HEK293T (cell line): ENCODE data around the gene MANBA.

Experiments used
- CTCF ChIA-PET: fragments of 350-600 bp; formaldehyde crosslinking; extraction: SDS; loops from one replicate; lab custom pipeline; 2021; ENCODE audit warnings: antibody characterized with exemption, inconsistent platforms; lab: Yijun Ruan, JAX
- POLR2A ChIA-PET: fragments of 350-600 bp; formaldehyde crosslinking; extraction: SDS; loops from one replicate; lab custom pipeline; 2020; ENCODE audit warnings: antibody characterized with exemption, inconsistent platforms; lab: Yijun Ruan, JAX
- DNase-seq: peaks from one replicate; pipeline ENCODE4 v3.0.0; 2012; ENCODE audit warnings: mixed read lengths; ENCODE audit errors: extremely low spot score
- ARNT ChIP-seq: fragments of 450-650 bp; IDR thresholded peaks from 2 replicates; pipeline ENCODE4 v1.6.1; 2017; ENCODE audit warnings: mild to moderate bottlenecking
- BHLHE40 ChIP-seq: fragments of 450-650 bp; IDR thresholded peaks from 2 replicates; pipeline ENCODE4 v1.6.1; 2016; ENCODE audit warnings: mild to moderate bottlenecking, moderate library complexity, borderline replicate concordance
- CTBP1 ChIP-seq: fragments of 450-650 bp; IDR thresholded peaks from 2 replicates; pipeline ENCODE4 v1.6.1; 2016; ENCODE audit warnings: borderline replicate concordance
- ELF4 ChIP-seq: fragments of 450-650 bp; IDR thresholded peaks from 2 replicates; pipeline ENCODE4 v1.6.1; 2017; ENCODE audit warnings: antibody characterized with exemption
- FOXA1 ChIP-seq: fragments of 450-650 bp; IDR thresholded peaks from 2 replicates; pipeline ENCODE4 v1.6.1; 2016; ENCODE audit warnings: mild to moderate bottlenecking
- FOXK2 ChIP-seq: fragments of 450-650 bp; IDR thresholded peaks from 2 replicates; pipeline ENCODE4 v1.6.1; 2016; ENCODE audit warnings: mild to moderate bottlenecking
- FOXM1 ChIP-seq: fragments of 450-650 bp; IDR thresholded peaks from 2 replicates; pipeline ENCODE4 v1.6.1; 2017; ENCODE audit warnings: mild to moderate bottlenecking, borderline replicate concordance
- HDGF ChIP-seq: fragments of 450-650 bp; IDR thresholded peaks from 2 replicates; pipeline ENCODE4 v1.6.1; 2017; ENCODE audit warnings: antibody characterized with exemption, borderline replicate concordance
- L3MBTL2 ChIP-seq: fragments of 450-650 bp; conservative IDR thresholded peaks from 2 replicates; pipeline ENCODE4 v1.6.1; 2016; ENCODE audit warnings: mild to moderate bottlenecking
- LEF1 ChIP-seq: fragments of 450-650 bp; IDR thresholded peaks from 2 replicates; pipeline ENCODE4 v1.6.1; 2017; ENCODE audit warnings: mild to moderate bottlenecking, borderline replicate concordance
- NFRKB ChIP-seq: fragments of 450-650 bp; IDR thresholded peaks from 2 replicates; pipeline ENCODE4 v1.6.1; 2016; ENCODE audit warnings: mild to moderate bottlenecking, moderate library complexity
- PKNOX1 ChIP-seq: fragments of 450-650 bp; IDR thresholded peaks from 2 replicates; pipeline ENCODE4 v1.6.1; 2016
- SP1 ChIP-seq: fragments of 450-650 bp; IDR thresholded peaks from 2 replicates; pipeline ENCODE4 v1.6.1; 2017
- SUZ12 ChIP-seq: fragments of 450-650 bp; IDR thresholded peaks from 2 replicates; pipeline ENCODE4 v1.6.1; 2016; ENCODE audit warnings: mild to moderate bottlenecking
- TARDBP ChIP-seq: fragments of 450-650 bp; IDR thresholded peaks from 2 replicates; pipeline ENCODE4 v1.6.1; 2016
- ZNF384 ChIP-seq: fragments of 450-650 bp; IDR thresholded peaks from 2 replicates; pipeline ENCODE4 v1.6.1; 2016

Gene MANBA

GRCh38 chr4:102707150-102707549 is 53.6 kb downstream of the MANBA start:
- TF ChIP-seq ZNF384 (no peak), FOXK2 (no peak), NFRKB (no peak), SP1 (no peak), TARDBP (no peak), FOXA1 (no peak), CTBP1 (no peak), PKNOX1 (no peak), HDGF (no peak), ARNT (no peak), LEF1 (no peak), SUZ12 (no peak), ELF4 (no peak), FOXM1 (no peak), BHLHE40 (no peak), L3MBTL2 (no peak)
- POLR2A ChIA-PET: no interaction called here
- DNase-seq: no peak
- CTCF ChIA-PET: interaction anchor here (0.8 kb wide), 1 partner anchor 289 kb away, joined by 3 read pairs; no protein-coding TSS in a partner anchor

GRCh38 chr4:102705391-102705935 is 55.3 kb downstream of the MANBA start:
- POLR2A ChIA-PET: no interaction called here
- DNase-seq: no peak
- CTCF ChIA-PET: no interaction called here
- TF ChIP-seq L3MBTL2 (no peak), ELF4 (no peak), ARNT (no peak), HDGF (no peak), LEF1 (no peak), BHLHE40 (no peak), SP1 (no peak), TARDBP (no peak), ZNF384 (no peak)

- ChIA-PET POLR2A (no interaction called here), CTCF (no interaction called here)
- no peak for DNase-seq
- TF ChIP-seq FOXA1: no peak
- TF ChIP-seq SP1: no peak
- TF ChIP-seq ELF4: no peak
- TF ChIP-seq BHLHE40: no peak
- TF ChIP-seq NFRKB: no peak
- TF ChIP-seq FOXM1: no peak
Measured at GRCh38 chr4:102696758-102697157, 64.0 kb downstream of the MANBA start.

- ChIA-PET POLR2A (no interaction called here), CTCF (no interaction called here)
Measured at GRCh38 chr4:102694791-102695190, 66.0 kb downstream of the MANBA start.

GRCh38 chr4:102693861-102694260 is 66.9 kb downstream of the MANBA start:
- ChIA-PET POLR2A (no interaction called here), CTCF (no interaction called here)
- TF ChIP-seq LEF1 (no peak), FOXA1 (no peak), HDGF (no peak), TARDBP (no peak), ELF4 (no peak), BHLHE40 (no peak), L3MBTL2 (no peak), FOXK2 (no peak), SP1 (no peak), ZNF384 (no peak), FOXM1 (no peak), SUZ12 (no peak)
- DNase-seq: no peak

More at GRCh38 chr4:102694791-102695190, 66.0 kb downstream of the MANBA start:
- DNase-seq: no peak
- TF ChIP-seq CTBP1 (no peak), TARDBP (no peak), LEF1 (no peak), SP1 (no peak), ARNT (no peak), FOXM1 (no peak), FOXA1 (no peak), L3MBTL2 (no peak), NFRKB (no peak), PKNOX1 (no peak), HDGF (no peak), FOXK2 (no peak), ELF4 (no peak), SUZ12 (no peak)

GRCh38 chr4:102693262-102693850 is 67.4 kb downstream of the MANBA start:
- CTCF ChIA-PET: no interaction called here
- TF ChIP-seq NFRKB (no peak), SP1 (no peak), HDGF (no peak), PKNOX1 (no peak), ELF4 (no peak), FOXA1 (no peak), ZNF384 (no peak), FOXK2 (no peak), LEF1 (no peak)
- DNase-seq: no peak
- POLR2A ChIA-PET: no interaction called here
